HG03558 (cell line): Measurements from ENCODE around the gene FOXJ2.
"Not testable (repeated sequence)": the region's sequence is repeated elsewhere in the genome, so short reads cannot be mapped to it uniquely, and the experiment has no call there.

ENCODE experiments used
- ATAC-seq: cut with Tn5 transposase; IDR thresholded peaks from one replicate; pipeline ENCODE4 v1.9.1; 2021; ENCODE audit warnings: moderate number of reproducible peaks; ENCODE audit not compliant: unreplicated experiment; ENCODE audit errors: extremely low read depth

FOXJ2 gene

DNA sequence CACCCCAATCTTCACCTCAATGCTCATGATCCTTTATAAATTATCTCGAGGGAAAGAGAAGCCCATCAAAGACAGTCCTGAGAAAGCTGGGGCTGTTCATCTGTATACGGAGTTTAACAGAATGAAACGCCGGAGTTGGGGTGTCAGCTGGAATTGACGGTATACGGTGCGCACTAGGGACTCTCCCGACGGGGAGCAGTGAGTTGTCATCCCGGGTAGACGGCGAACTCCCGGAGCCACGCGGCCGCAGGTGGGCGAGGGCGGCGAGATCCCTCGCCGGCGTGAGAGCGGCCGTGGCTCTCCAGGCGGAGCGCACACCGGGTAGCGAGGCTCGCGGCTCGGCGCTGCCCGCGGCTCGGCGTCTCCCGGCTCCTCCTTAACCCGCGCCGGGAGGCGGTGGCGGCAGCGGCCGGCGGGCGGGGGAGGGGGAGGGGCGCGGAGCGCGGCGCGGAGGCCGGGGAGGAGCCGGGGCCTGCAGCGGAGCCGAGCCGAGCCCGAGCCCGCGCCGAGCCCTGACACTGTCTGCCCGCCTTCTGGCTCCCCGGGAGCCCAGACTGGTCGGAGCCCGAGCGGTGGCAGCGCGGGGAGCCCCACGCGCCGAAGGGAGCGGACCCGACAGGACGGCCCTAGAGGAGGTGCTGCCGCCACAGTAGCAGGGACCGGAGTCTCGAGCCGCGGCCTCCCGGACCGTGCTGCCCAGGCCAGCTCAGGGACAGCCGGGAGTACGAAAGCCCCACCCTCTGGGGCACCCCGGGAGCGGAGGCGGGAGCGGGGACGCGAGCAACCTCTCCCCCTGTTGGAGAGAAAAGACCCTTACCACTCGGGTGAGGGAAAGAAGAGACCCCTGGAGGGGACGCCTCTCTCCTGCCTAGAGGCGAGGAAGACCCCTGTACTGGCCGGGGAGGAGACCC is at the start of gene FOXJ2:
FOXJ2 (plus strand) TSS at position 475 of the 911 bp plus-strand sequence. CDS start 7,117 bp downstream, outside the sequence.
- peak; percentile 38 for ATAC-seq

DNA sequence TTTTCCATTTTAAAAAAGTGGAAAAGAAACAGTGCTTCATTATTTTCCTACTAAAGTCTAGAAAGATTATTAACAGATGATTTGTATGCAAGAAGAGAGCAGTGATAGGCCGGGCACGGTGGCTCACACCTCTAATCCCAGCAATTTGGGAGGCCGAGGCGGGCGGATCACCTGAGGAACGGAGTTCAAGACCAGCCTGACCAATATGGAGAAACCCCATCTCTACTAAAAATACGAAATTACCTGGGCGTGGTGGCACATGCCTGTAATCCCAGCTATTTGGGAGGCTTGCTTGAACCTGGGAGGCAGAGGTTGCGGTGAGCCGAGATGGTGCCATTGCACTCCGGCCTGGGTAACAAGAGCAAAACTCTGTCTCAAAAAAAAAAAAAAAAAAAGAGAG is 49.5 kb upstream of the FOXJ2 start:
- not testable (repeated sequence) for ATAC-seq

DNA sequence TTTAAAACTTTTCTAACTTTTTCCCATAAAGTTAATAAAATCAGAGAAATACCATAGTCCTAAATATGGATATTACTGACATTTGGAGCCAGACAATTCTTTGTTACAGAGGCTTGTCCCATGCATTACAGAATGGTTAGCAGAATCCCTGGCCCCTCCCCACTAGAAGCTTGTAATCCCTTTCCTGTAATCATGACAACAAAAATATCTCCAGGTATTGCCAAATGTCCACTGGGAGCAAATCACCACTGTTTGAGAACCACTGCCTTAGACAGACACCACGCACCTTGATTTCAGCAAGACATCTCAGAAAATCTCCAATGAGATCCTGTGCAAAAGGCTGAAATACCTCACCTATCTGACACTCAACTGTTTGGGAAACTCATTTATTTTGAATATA is 49.1 kb upstream of the FOXJ2 start:
- ATAC-seq, result not testable (repeated sequence)

DNA sequence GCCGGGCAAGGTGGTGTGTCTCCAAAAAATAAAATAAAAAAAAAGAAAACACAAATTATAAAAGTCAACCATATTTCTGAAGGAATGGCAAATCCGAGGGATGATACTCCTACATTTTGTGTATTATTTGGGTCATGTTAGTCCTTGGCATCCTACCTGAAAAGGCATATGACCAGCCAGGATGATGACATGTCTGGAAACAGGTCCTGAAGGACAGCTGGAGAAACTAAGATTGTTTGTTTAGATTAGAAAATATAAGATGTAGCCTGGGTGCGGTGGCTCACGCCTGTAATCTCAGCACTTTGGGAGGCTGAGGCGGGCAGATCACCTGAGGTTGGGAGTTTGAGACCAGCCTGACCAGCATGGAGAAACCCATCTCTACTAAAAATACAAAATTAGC is 47.6 kb upstream of the FOXJ2 start:
- ATAC-seq, result no peak

DNA sequence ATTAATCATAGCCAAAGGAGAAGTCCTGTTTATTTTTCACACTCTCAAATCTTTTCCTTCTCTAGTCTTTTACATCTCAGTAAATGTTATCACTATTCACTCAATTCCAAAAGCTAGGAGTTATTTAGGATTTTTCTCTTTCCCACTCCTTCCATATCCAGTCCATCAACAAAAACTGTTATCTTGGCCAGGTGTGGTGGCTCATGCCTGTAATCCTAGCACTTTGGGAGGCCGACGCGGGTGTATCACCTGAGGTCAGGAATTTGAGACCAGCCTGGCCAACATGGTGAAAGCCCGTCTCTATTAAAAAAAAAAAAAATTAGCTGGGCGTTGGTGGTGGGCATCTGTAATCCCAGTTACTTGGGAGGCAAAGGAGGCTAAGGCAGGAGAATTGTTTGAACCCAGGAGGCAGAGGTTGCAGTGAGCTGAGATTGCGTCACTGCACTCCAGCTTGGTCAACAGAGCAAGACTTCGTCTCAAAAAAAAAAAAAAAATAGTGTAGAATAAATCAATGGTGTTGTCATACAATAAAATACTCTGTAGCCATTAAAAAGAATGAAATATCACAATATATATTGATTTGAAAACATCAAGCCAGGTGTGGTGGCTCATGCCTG is 46.6 kb upstream of the FOXJ2 start:
- no peak for ATAC-seq

DNA sequence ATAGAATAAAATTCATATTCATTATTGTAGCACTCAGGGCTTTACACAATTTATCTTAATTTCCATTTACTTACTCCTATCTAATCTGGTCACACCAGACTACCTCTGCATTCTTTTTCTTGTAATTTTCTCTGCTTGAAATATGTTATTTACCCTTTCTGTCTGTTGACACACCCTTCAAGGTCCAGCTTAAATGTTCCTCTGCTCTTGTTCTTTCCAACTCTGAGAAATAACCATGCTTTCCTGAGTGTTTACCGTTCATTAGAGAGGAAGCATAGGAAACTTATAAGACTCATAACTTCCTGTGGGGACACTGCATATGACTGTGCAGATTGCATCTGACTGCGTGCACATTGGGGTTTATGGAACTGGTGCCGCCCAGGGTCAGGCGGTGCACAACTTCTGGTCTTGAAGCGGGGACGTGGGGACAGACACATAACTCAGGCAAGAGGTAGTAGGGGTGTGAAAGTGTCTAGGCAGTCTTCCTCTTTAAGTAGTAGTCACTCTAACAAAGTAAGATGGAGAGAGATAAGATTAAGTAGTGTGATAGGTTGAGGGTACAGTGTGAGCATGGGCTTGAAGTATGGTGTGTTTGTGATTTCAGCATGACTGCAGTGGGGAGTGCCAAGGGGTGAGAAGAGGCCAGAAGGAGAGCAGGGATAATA is 42.6 kb upstream of the FOXJ2 start:
- ATAC-seq, result no peak

DNA sequence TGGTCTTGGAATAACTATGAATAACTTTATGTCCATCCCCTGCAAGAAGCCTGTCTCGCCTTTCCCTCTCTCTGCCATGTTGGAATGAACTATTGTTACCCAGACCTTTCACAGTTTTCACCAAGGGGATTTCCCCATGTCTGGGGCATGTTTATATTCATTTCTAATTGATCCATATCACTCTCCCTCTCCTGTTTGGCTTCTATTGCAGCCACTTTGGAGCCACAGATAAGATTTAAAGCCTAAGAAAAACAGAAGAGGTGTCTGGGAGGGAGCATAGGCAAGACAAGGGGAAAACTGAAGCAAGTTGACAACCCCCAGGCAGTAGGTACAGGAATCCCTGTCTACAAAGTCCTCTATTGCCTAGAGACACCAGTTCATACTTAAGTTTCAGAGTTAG is 41.0 kb upstream of the FOXJ2 start:
- no peak for ATAC-seq

DNA sequence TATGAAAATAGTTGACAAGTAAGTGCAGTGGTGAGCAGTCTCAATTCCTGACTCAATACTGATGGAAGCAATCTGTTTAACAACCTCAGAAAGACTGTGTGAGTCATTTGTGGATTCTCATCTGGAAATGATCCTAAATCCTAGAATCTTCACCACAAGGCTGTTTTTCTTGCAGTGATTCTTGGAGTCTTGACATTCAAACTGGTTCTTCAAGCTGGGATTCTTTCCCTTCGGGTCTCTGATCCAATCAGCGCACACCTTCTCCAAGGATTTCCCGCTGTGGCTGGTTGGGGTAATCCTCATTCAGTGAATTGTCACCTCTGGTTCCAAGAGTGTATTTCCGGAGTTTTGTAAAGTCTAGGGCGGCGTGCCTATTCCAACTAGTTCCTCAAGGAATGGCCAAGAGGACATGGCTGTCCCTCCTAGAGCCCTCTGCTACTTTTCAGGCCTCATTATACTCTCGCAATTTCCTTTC is 37.7 kb upstream of the FOXJ2 start:
- no peak for ATAC-seq

DNA sequence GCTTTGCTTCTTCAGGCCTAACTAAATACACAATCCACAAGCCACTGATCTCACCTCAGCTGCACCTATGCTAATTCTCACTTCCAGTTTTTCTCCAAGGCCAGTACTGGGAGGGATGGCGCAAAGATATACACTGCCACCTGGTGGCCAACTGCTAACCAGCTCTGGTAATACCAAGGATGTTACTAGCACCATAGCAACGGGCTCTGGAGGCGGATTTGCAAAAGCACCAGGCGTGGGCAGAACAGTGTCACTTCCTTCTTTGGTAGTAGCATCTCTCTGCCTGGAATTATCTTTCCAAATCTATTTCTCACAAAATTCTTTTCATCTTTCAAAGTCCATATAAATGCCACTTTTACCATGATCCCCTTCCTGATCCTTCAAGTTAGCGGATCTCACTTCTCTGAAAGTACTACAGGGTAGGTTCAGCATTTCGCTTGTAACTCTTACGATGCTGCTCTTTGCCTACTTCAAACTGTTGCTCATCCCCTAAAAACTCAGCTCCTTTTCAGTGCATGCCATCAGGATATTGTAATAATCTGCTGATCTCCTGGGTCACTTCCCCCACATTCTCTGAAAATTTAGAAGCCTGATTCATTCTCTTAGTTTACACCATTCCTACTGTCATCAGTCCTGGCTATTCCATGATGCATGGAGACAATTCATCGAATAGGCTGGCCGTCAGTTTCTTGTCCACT is 37.1 kb upstream of the FOXJ2 start:
- peak; percentile 87 for ATAC-seq

DNA sequence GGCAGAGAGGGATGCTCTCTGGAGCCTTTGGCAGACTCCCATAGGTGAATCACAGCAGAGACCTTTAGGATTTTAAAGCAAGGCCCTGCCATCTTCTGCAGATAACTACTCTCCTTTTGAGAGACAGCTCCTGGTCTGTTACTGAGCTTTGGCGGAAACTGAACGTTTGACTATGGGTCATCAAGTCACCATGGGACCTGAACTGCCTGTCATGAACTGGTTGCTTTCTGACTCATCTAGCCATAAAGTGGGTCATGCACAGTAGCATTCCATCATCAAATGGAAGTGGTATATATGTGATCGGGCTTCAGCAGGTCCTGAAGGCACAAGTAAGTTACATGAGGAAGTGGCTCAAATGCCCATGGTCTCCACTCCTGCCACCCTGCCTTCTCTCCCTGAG is 31.7 kb upstream of the FOXJ2 start:
- not testable (repeated sequence) for ATAC-seq

DNA sequence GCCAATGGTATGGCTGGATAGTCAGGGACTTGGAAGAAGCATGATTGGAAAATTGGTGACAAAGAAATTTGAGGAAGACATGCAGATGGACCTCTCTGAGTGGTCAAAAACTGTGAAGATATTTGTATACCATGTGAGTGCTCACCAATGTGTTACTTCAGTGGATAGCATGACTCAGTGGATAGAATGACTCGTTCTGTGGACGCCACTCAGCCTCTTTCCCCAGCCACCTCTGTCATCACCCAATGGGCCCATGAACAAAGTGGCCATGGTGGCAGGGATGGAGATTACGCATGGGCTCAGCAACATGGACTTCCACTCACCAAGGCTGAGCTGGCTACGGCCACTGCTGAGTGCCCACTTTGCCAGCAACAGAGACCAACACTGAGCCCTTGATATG is 31.0 kb upstream of the FOXJ2 start:
- not testable (repeated sequence) for ATAC-seq

DNA sequence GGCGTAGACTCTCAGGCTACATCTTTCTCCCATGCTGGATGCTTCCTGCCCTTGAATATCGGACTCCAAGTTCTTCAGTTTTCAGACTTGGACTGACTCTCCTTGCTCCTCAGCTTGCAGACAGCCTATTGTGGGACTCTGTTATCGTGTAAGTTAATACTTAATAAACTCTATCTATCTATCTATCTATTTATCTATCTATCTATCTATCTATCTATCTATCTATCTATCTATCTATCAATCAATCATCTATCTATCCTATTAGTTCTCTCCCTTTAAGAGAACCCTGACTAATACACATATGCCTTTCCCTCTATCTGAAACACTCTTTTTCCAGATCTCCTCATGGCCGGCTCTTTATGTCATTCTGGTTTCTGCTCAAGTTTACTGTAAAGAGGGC is 27.6 kb upstream of the FOXJ2 start:
- ATAC-seq, result not testable (repeated sequence)

DNA sequence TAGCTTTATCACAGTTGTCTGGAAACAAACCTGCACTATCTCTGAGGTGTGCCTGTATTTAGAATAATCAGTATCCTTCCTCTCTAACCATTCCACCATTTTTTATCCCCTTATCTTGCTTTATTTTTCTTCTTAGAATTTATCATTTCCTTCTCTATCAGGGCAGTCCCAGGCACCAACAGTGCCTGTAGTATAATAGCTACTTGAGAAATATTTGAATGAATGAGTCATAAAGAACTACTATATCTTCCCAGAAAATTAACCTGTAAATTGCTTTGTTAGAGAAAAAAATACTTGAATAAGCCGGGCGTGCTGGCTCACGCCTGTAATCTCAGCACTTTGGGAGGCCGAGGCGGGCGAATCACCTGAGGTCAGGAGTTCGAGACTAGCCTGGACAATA is 21.2 kb upstream of the FOXJ2 start:
- ATAC-seq, result no peak

DNA sequence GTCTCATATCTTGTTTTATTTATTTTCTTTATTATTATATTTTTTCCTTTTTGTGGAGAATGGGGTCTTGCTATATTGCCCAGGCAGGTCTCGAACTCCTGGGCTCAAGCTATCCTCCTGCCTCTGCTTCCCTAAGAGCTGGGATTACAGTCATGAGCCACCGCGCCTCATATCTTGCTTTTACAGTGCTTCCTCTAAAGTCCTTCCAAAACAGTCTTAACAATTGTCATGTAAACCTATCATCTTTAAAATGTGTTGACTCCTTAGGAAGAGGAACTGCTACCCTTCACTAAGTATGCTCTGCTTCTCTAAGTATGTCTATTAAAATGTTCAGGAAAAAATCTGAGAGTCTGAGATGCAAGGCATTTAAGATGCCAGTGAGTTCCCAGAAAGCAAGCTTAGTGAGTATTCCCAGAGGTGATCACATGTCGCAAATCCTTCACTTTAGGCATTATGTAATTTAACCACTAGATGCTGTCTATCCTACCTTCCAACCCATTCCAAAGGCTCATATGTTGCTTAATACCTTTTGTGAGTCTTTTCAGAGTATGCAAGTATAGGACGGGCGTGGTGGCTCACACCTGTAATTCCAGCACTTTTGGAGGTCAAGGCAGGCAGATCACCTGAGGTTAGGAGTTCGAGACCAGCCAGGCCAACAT is 19.7 kb upstream of the FOXJ2 start:
- ATAC-seq, result no peak

DNA sequence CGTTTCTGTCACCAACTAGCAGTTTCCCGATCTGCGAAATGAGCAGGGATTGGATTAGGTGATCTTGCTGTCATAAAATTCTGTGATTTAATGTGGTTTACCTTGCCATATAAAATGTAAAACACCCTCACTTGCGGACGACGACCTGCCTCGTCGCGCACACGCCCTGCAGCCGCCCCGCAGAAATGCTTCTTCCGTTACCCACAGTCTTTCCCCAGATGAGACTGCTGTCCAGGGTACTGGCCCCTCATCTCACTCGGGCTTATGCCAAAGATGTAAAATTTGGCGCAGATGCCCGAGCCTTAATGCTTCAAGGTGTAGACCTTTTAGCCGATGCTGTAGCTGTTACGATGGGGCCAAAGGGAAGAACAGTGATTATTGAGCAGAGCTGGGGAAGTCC is 17.7 kb upstream of the FOXJ2 start:
- no peak for ATAC-seq

DNA sequence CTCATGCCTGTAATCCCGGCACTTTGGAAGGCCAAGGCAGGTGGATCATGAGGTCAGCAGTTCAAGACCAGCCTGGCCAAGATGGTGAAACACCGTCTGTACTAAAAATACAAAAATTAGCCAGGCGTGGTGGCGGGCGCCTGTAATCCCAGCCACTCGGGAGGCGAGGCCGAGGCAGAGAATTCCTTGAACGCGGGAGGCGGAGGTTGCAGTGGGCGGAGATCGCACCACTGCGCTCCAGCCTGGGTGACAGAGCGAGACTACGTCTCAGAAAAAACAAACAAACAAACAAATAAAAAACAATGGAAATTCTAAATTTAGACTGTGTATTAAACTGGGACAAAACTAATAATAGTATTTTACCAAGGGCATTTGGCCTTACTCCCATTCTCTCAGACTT is 14.3 kb upstream of the FOXJ2 start:
- ATAC-seq, result not testable (repeated sequence)

DNA sequence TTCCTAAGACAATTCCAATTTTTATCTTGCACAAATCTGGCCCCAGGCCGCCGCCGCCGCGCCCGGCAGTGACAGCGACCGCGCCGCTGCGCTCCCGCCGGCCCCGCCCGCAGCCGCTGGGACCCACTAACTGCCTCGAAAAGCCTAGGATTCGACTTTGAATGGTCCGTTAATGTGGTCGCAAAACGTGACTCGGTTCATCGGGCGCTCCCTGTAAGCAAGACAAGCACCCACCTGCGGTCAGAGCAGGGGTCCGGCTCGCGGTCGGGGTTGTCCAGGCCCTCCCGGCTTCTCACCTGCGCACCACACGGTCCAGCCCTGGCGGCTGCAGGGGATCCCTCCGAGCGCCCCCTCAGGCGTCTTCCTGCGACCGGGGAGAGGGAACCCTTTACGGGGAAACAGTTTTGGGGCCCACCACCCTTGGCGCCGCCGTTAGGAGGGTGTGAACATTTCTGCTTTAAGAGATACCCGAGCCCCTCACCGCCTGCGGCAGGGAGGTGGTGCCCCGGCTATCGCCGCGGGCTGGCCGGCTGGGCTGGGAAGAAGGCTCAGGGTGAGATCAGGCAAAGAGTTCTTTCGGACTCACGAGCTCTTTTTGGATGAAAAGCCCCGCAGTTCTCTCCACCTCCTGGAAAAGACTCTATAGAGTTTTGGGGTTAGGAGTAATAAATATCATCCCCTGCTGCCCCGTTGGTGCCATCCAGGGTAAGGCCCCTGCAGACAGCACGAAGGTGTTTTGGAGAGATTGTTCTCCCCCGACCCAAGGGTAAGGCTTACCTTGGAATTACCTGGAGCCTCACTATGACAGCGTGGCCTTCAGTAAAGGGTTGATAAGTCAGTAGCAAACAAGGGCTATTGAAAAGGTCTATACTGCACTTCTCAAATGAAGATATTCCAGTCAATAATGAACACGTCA is 13.6 kb upstream of the FOXJ2 start:
- no peak for ATAC-seq

DNA sequence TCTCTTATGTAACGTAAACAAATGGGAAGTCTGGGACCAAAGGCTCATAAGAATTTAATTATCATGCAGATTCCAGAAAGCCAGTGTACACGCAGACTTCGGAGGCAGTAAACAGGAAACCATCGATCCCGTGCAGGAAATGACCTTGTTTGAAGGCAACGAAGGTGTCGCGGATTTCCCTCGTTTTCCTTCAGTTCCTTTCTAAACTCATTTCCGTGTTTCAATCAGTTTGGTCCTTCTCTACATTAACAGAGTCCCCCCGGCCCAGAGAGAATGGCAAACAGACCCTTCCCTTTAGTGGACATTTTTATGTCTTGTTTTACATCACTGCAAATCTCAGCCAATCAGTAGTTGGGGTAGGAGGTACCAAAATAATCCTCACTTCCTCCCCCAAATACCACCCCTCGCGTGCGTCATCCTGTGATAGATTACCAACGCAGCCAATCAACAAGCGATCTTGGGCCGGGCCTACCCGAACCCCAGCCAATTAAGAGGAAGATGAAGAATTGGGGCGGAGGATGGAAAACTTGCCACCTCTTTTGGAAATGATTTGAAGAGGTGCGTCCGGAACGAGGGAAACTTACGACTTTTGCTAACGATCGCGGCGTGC is 6.1 kb upstream of the FOXJ2 start:
- peak; percentile 90 for ATAC-seq
